OCI-LY3 (cell line): ENCODE data around the gene COL4A3.

Source experiments
- H2AFZ ChIP-seq: fragments of 200-600, 300-600 bp; shearing (Covaris generic); 2 replicates; pipeline ENCODE4 v1.6.0; 2014; ENCODE audit warnings: antibody characterized with exemption, low read depth, low read length
- H3K27ac ChIP-seq: fragments of 200-600, 300-600 bp; sonication (generic); 2 replicates; pipeline ENCODE4 v1.5.1; 2014; ENCODE audit warnings: mild to moderate bottlenecking, low read length, moderate library complexity, mixed read lengths
- H3K27me3 ChIP-seq: fragments of 200-600, 300-600 bp; sonication (generic); 2 replicates; pipeline ENCODE4 v1.6.1; 2014; ENCODE audit warnings: low read depth, low read length, mixed read lengths
- H3K36me3 ChIP-seq: fragments of 200-600, 300-600 bp; sonication (generic); replicated peaks from 2 replicates; pipeline ENCODE3; 2014; ENCODE audit warnings: low read depth, low read length, mixed read lengths
- H3K4me1 ChIP-seq: fragments of 300-600, 200-600 bp; sonication (generic); 2 replicates; pipeline ENCODE4 v1.6.1; 2014; ENCODE audit warnings: low read length, mixed read lengths
- H3K4me2 ChIP-seq: fragments of 200-600, 300-600 bp; sonication (generic); 2 replicates; pipeline ENCODE4 v1.6.1; 2014; ENCODE audit warnings: low read length, mixed read lengths
- H3K4me3 ChIP-seq: fragments of 300-600, 200-600 bp; sonication (generic); 2 replicates; pipeline ENCODE4 v1.5.1; 2014; ENCODE audit warnings: antibody characterized with exemption, mild to moderate bottlenecking, low read length, moderate library complexity
- H3K79me2 ChIP-seq: fragments of 300-600, 200-600 bp; shearing (Covaris generic); 2 replicates; pipeline ENCODE4 v1.6.1; 2014; ENCODE audit warnings: mild to moderate bottlenecking, low read length, mixed read lengths
- H3K9ac ChIP-seq: fragments of 300-600, 200-600 bp; shearing (Covaris generic); 2 replicates; pipeline ENCODE4 v1.6.0; 2014; ENCODE audit warnings: mild to moderate bottlenecking, low read length, moderate library complexity
- H3K9me3 ChIP-seq: fragments of 200-600, 300-600 bp; shearing (Covaris generic); 2 replicates; pipeline ENCODE4 v1.6.1; 2014; ENCODE audit warnings: low read length, mixed read lengths; ENCODE audit not compliant: insufficient read depth
- H4K20me1 ChIP-seq: fragments of 200-600, 300-600 bp; sonication (generic); 2 replicates; pipeline ENCODE4 v1.6.1; 2016; ENCODE audit warnings: low read length, mixed read lengths; ENCODE audit not compliant: insufficient read depth
- EZH2phosphoT487 ChIP-seq: fragments of 200-600 bp; shearing (Covaris generic); IDR thresholded peaks from 2 replicates; pipeline ENCODE4 v1.6.1; 2018; ENCODE audit warnings: antibody characterized with exemption, mixed run types, low read depth
- TF ChIP-seq, protein P1 (sequence below): fragments of 200-600, 300-600 bp; sonication (generic); IDR thresholded peaks from 2 replicates; pipeline ENCODE4 v1.5.1; 2014; ENCODE audit warnings: antibody characterized with exemption, low read length, low read depth

COL4A3 gene

DNA sequence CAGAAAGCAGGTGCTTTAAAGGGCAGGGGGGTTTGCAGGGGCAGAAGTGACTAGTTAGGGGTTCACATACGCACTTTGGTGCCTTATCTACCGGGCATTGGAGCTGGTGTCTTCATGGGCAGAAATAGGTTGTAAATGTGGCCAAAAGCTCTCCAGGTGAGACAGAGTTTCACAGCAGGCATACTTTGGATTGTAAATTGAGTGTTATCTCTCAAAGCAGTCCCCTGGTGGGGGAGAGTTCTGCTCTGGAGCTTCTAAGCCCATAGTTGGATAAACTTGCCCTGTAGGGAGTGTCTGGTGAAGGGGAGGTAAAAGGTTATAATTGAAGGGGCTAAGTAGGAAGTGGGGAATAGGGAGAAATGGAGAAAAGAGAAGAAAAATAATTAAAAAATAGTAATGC, 43.1 kb downstream of the COL4A3 start:
- H3K27me3 ChIP-seq: no peaks in the 10 kb centered on the region
- H2AFZ ChIP-seq: no peak overlapping the region
- no peak overlapping the region for H3K4me3 ChIP-seq
- H3K4me1 ChIP-seq: no peaks in the 10 kb centered on the region
- TF ChIP-seq, protein P1, sequence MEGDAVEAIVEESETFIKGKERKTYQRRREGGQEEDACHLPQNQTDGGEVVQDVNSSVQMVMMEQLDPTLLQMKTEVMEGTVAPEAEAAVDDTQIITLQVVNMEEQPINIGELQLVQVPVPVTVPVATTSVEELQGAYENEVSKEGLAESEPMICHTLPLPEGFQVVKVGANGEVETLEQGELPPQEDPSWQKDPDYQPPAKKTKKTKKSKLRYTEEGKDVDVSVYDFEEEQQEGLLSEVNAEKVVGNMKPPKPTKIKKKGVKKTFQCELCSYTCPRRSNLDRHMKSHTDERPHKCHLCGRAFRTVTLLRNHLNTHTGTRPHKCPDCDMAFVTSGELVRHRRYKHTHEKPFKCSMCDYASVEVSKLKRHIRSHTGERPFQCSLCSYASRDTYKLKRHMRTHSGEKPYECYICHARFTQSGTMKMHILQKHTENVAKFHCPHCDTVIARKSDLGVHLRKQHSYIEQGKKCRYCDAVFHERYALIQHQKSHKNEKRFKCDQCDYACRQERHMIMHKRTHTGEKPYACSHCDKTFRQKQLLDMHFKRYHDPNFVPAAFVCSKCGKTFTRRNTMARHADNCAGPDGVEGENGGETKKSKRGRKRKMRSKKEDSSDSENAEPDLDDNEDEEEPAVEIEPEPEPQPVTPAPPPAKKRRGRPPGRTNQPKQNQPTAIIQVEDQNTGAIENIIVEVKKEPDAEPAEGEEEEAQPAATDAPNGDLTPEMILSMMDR: no peak
- TF ChIP-seq EZH2phosphoT487: no peak
- no peaks in the 10 kb centered on the region for H4K20me1 ChIP-seq
- no peak overlapping the region for H3K9ac ChIP-seq
- no peaks in the 10 kb centered on the region for H3K9me3 ChIP-seq
- no peak overlapping the region for H3K4me2 ChIP-seq
- no peaks in the 10 kb centered on the region for H3K79me2 ChIP-seq
- no peak overlapping the region for H3K27ac ChIP-seq
- H3K36me3 ChIP-seq: no peaks in the 10 kb centered on the region

DNA sequence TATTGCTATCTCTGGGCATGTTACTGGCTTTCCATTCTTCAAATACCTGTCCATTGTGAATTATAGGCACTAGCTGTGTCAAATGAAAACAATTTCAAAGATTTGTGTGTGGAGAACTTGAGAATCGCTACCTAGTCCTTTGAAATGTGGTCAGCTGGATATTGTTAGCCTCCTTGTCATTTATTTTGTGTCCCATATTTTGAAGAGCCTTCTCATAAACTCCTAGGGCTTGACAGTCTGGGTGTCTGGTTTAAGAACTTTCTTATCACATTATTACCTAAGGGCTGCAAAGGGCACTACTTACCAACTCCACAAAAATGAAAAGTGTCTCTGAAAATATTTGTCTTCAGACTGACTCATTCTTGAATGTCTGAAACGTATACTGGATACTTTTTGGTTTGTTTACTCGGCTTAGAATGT, 50.2 kb downstream of the COL4A3 start:
- Histone ChIP-seq H3K36me3 (no peaks in the 10 kb centered on the region), H3K9me3 (no peaks in the 10 kb centered on the region), H3K27me3 (no peaks in the 10 kb centered on the region), H3K9ac (no peak overlapping the region), H4K20me1 (no peaks in the 10 kb centered on the region), H2AFZ (no peak overlapping the region), H3K79me2 (no peaks in the 10 kb centered on the region), H3K4me1 (no peaks in the 10 kb centered on the region), H3K4me2 (no peak overlapping the region), H3K4me3 (no peak overlapping the region), H3K27ac (no peak overlapping the region)
- no peak for TF ChIP-seq EZH2phosphoT487
- TF ChIP-seq, protein P1: no peak

DNA sequence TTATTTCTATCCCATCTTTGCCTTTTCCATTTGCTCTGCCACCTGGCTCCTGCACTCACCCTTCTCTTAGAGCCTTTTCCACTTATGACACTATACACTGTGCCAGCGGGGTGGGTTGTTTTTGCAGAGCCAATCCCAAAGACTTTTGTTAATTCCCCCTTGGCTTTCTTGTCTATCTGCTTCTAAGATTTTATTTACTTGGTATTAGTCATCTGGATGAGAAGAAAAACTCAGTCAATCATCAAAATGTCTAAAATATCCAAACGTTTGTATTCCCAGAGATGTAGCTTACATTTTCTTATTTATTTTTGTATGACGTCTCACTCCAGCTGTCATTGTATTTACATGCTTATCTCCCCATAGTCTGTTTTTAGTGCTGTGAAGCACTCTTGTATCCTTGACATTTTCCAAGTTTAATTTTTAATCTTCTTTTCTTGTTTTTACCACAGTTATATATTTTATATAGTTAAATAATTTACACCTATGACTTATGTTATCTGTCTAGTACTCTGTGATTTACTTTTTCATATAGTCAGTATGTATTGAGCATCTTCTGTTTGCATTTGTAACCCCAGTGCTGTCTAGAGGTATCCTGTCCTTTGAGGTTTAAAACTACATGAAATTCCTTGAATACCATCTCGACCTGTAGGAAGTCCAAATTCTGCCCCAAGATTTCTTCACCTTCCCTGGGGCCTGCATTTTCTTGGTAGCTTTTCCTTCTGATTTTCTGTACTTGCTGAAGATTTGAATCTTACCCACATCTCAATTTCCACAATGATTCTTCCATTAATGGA, 55.1 kb downstream of the COL4A3 start:
- Histone ChIP-seq H3K36me3 (no peaks in the 10 kb centered on the region), H3K9ac (no peak overlapping the region), H3K4me3 (no peak overlapping the region), H4K20me1 (no peaks in the 10 kb centered on the region), H2AFZ (no peak overlapping the region), H3K4me2 (no peak overlapping the region), H3K9me3 (no peaks in the 10 kb centered on the region), H3K4me1 (no peaks in the 10 kb centered on the region), H3K79me2 (no peaks in the 10 kb centered on the region), H3K27me3 (no peaks in the 10 kb centered on the region), H3K27ac (no peak overlapping the region)
- TF ChIP-seq, protein P1: no peak
- no peak for TF ChIP-seq EZH2phosphoT487

DNA sequence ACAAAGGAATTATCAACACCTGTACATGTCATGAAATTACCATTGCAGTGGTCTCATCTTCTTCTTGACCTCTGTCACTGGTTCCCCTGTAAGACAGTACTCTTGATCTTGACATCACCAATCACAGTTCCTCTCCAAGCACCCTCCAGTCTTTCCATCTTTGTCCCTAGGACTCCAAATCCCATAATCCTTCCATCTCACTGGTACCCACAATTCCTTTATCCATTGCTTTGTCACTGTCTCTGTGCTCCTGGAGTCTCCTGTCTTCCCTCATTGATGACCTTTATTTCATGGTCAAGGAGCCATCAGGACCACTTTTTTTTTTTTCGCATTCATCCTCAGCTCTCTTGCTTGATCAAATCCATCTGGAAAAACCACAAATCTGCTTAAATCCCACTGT, 56.7 kb downstream of the COL4A3 start:
- H3K27ac ChIP-seq: no peak overlapping the region

More for the DNA sequence above, 56.7 kb downstream of the COL4A3 start:
- H4K20me1 ChIP-seq: no peaks in the 10 kb centered on the region
- H3K9me3 ChIP-seq: no peaks in the 10 kb centered on the region
- no peaks in the 10 kb centered on the region for H3K27me3 ChIP-seq
- H2AFZ ChIP-seq: no peak overlapping the region
- no peaks in the 10 kb centered on the region for H3K4me1 ChIP-seq
- no peaks in the 10 kb centered on the region for H3K36me3 ChIP-seq
- H3K9ac ChIP-seq: no peak overlapping the region
- no peak overlapping the region for H3K4me2 ChIP-seq
- H3K79me2 ChIP-seq: no peaks in the 10 kb centered on the region
- no peak for TF ChIP-seq EZH2phosphoT487
- TF ChIP-seq, protein P1: no peak
- no peak overlapping the region for H3K4me3 ChIP-seq
